Spleen (tissue), 11 donors: ENCODE data around the gene FLOT1. TPM values are rescaled to one million over a fixed set of nuclear protein-coding genes. Genes with fewer than 3 reads are reported as not detected.

Experiments used
- DNase-seq: peaks from one replicate; pipeline ENCODE4 v3.0.0-alpha.2; 2020
- H3K27ac ChIP-seq, 8 donors: fragments of 200-600 bp; sonication (generic) in 7 of 8; 1 replicate in 4 of 8; 2 replicates in 4 of 8; pipeline versions ENCODE4 v1.5.0 to v1.8.0; 2016 to 2021; ENCODE audit warnings: inconsistent platforms in 4 of 8, mild to moderate bottlenecking in 4 of 8, moderate library complexity in 1 of 8
- H3K27me3 ChIP-seq, 7 donors: fragments of 200-600 bp; sonication (generic) in 6 of 7; replicated peaks in 1 of 7; 1 replicate in 4 of 7; 2 replicates in 3 of 7; pipeline versions ENCODE4 v1.5.0 to v1.8.0; 2016 to 2021; ENCODE audit warnings: inconsistent platforms in 3 of 7, mild to moderate bottlenecking in 1 of 7
- H3K36me3 ChIP-seq, 6 donors: fragments of 200-600 bp; sonication (generic) in 5 of 6; 1 replicate in 4 of 6; 2 replicates in 2 of 6; pipeline versions ENCODE4 v1.5.0 to v1.8.0; 2016 to 2021; ENCODE audit warnings: inconsistent platforms in 2 of 6
- H3K4me1 ChIP-seq, 6 donors: fragments of 200-600 bp; sonication (generic) in 5 of 6; 1 replicate in 3 of 6; 2 replicates in 3 of 6; pipeline versions ENCODE4 v1.5.0 to v1.8.0; 2016 to 2021; ENCODE audit warnings: inconsistent platforms in 3 of 6
- H3K4me3 ChIP-seq, 8 donors: fragments of 200-600 bp; sonication (generic) in 7 of 8; 1 replicate in 4 of 8; 2 replicates in 4 of 8; pipeline versions ENCODE4 v1.5.0 to v1.8.0; 2016 to 2021; ENCODE audit warnings: inconsistent platforms in 4 of 8, mild to moderate bottlenecking in 4 of 8, moderate library complexity in 2 of 8
- H3K9me3 ChIP-seq, 8 donors: fragments of 200-600 bp; sonication (generic) in 7 of 8; 1 replicate in 4 of 8; 2 replicates in 4 of 8; pipeline versions ENCODE4 v1.5.0 to v1.8.0; 2016 to 2021; ENCODE audit warnings: inconsistent platforms in 4 of 8
- POLR2A ChIP-seq, 3 donors: fragments of 450-650 bp; IDR thresholded peaks; one replicate each; pipeline ENCODE4 v1.5.1; 2017; ENCODE audit warnings: antibody characterized with exemption in 3 of 3, mild to moderate bottlenecking in 1 of 3
- POLR2AphosphoS5 ChIP-seq, 3 donors: sonication (generic); formaldehyde crosslinking; IDR thresholded peaks; one replicate each; pipeline ENCODE4 v1.5.1; 2017; ENCODE audit warnings: antibody characterized with exemption in 3 of 3
- WGBS, 5 donors: extraction: QIAGEN DNeasy Blood & Tissue Kit in 3 of 5; methylation state at CpG; one replicate each; pipeline versions ENCODE4 v1.1.5 to v1.1.7; 2013 to 2018; 5-methylcytosine and 5-hydroxymethylcytosine counted together
- intact Hi-C: fragments of 100-400 bp; cut with DNase I; formaldehyde crosslinking; loops from one replicate; pipeline ENCODE4 v1.15.0; 2023; ENCODE audit warnings: low total_unique reads
- polyA plus RNA-seq, 3 donors: library from polyadenylated mRNA; stranded (reverse); fragments of 200-250 nt; gene quantifications; one replicate each; pipeline ENCODE4 v1.2.1, GENCODE V29; 2013
- total RNA-seq, 7 donors: library from RNA; depleted of rRNA in 3 of 7; stranded (reverse); fragments of >200 nt in 3 of 7; fragmentation: NEBNext Ultra II Directional in 4 of 7; extraction: Animal tissue kit (Norgen Biotek cat#: 25700) in 4 of 7; gene quantifications; one replicate each; pipeline versions ENCODE4 v1.1.0 to v1.2.1, GENCODE V29; 2016 to 2021
- TF ChIP-seq, protein P1 (sequence below), 11 experiments: fragments of 200-600 bp in 7 of 11; fragments of 450-650 bp in 4 of 11; sonication (generic) in 4 of 11; IDR thresholded peaks in 8 of 11; conservative IDR thresholded peaks in 3 of 11; 1 replicate in 7 of 11; 2 replicates in 4 of 11; pipeline versions ENCODE4 v1.4.0 to v1.8.0; 2016 to 2021; ENCODE audit warnings: antibody characterized with exemption in 11 of 11, inconsistent platforms in 4 of 11, mild to moderate bottlenecking in 1 of 11
- donor health status: healthy with polysubstance abuse.
- donor health status: DM: no; HTN: no; CAD: no; lungs with moderate emphysema.
- donor health status: DM: no; HTN: no; CAD: no.
- donor health status: Bipolar disorder and iron deficiency.
- donor health status: healthy.
- donor health status: DM: no; HTN: no; CAD: no.
- donor health status: DM: yes; HTN: yes; CAD: no.

FLOT1 gene
- total and polyA plus RNA-seq, 10 donors = 116 to 205 (median 165) TPM

DNA sequence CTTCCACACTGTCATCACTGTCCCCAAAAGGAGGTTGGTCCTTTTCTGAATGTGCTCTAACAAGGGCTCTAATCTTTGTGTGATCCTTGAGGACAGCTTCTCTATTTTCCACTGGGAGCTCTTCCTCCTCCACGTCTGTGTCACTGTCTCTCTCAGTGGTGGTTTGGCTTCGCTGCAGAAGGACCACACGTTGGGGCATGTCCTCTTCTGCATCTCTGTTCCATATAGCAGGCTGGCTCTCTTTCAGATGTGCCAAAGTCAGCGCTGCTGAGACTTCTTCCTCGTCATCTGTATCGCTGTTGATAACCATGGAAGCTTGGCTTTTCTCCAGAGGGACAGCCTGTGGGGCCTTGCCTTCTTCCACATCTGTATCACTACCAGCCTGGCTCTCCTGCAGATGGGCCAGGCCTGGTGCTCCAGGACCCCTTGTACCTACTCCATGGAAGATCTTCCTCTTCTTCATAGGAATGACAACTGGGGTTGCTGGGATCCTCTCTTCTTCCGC, 30.0 kb downstream of the FLOT1 start:
- TF ChIP-seq POLR2A (IDR thresholded peaks at IDR 0.05) (no peak), POLR2AphosphoS5 (IDR thresholded peaks at IDR 0.05) (no peak)
- TF ChIP-seq, protein P1, sequence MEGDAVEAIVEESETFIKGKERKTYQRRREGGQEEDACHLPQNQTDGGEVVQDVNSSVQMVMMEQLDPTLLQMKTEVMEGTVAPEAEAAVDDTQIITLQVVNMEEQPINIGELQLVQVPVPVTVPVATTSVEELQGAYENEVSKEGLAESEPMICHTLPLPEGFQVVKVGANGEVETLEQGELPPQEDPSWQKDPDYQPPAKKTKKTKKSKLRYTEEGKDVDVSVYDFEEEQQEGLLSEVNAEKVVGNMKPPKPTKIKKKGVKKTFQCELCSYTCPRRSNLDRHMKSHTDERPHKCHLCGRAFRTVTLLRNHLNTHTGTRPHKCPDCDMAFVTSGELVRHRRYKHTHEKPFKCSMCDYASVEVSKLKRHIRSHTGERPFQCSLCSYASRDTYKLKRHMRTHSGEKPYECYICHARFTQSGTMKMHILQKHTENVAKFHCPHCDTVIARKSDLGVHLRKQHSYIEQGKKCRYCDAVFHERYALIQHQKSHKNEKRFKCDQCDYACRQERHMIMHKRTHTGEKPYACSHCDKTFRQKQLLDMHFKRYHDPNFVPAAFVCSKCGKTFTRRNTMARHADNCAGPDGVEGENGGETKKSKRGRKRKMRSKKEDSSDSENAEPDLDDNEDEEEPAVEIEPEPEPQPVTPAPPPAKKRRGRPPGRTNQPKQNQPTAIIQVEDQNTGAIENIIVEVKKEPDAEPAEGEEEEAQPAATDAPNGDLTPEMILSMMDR (IDR thresholded peaks at IDR 0.05 in 8 of 11, conservative IDR thresholded peaks at IDR 0.05 in 3 of 11) = no peak
- intact Hi-C loops = no loop called here
- Histone ChIP-seq H3K9me3 (no peaks in the 10 kb centered on the region), H3K27me3 (no peaks in the 10 kb centered on the region), H3K4me3 (no peak overlapping the region), H3K27ac (peak overlapping the region in 2 of 8 donors; percentile 13 to 27), H3K4me1 (peaks cover 0 to 40% (median 15%) of the 10 kb centered on the region in 6 donors), H3K36me3 (peaks cover 0 to 79% (median 51%) of the 10 kb centered on the region in 6 donors)
- WGBS, 5 donors = 81 to 86% (median 82%) methylated on average over 7 of the region's 7 CpGs
- peak; percentile 24 for DNase-seq

DNA sequence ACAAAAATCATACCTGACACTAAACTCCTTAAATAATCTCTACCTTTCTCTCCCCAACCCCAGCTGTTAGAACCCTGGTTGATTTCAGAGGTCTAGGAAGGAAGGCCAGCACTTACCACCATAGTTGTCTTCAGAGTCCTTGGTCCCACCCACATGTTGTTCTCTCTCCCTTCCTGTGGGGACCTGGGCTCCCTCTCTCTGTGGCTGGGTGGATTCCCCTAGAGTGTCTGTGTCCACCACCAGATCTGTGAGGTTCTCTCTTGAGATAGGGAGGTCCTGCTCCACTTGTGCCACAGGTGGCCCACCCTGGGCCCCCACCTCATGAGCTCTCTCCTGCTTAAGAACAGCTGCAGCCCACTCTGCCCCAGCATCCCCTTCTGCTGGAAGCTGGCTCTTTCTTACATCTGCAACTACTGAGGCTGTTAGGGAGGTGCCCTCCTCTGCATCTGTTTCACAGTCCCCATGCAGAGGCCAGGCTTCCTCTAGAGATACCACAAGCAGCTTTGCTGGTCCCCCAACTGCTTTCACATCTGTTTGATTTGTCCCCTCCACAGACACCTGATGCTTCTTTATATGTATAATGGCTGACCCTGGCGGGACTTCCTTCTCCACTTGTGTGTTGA, 30.6 kb downstream of the FLOT1 start:
- TF ChIP-seq POLR2A (IDR thresholded peaks at IDR 0.05) (no peak), POLR2AphosphoS5 (IDR thresholded peaks at IDR 0.05) (no peak)
- TF ChIP-seq, protein P1 (IDR thresholded peaks at IDR 0.05 in 8 of 11, conservative IDR thresholded peaks at IDR 0.05 in 3 of 11) = no peak
- peak; percentile 28 for DNase-seq
- H3K4me3 ChIP-seq = no peak overlapping the region
- H3K27ac ChIP-seq = peak overlapping the region in 1 of 8 donors; percentile 27
- WGBS, 5 donors = 46 to 88% (median 68%) methylated on average over 1 of the region's 1 CpG
- H3K4me1 ChIP-seq = peaks cover 0 to 40% (median 11%) of the 10 kb centered on the region in 6 donors
- H3K36me3 ChIP-seq = peaks cover 0 to 85% (median 57%) of the 10 kb centered on the region in 6 donors
- no peaks in the 10 kb centered on the region for H3K27me3 ChIP-seq
- no peaks in the 10 kb centered on the region for H3K9me3 ChIP-seq
- intact Hi-C loops = no loop called here

DNA sequence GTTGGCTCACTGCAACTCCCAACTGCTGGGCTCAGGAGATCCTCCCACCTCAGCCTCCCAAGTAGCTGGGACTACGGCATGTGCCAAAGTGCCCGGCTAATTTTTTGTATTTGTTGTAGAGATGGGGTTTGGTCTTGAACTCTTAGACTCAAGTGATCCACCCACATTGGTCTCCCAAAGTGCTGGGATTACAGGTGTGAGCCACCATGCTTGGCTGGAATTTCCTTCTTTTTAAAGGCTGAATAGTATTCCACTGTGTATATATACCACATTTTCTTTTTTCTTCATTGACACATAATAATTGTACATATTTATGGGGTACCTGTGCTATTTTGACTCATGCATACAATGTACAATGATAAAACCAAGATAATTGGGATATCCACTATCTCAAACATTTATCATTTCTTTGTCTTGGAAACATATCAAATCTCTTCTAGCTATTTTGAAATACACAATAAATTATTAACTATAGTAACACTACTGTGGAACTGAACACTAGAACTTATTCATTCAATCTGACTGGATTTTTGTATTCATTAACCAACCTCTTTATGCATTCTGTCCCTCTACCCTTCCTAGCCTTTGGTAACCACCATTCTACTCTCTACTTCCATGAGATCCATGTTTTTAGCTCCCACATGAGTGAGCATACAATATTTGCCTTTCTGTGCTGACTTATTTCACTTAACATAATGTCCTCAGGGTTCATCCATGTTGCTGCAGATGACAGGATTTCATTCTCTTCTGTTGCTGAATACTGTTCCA, 33.2 kb downstream of the FLOT1 start:
- TF ChIP-seq POLR2A (IDR thresholded peaks at IDR 0.05) (no peak), POLR2AphosphoS5 (IDR thresholded peaks at IDR 0.05) (no peak)
- TF ChIP-seq, protein P1 (IDR thresholded peaks at IDR 0.05 in 8 of 11, conservative IDR thresholded peaks at IDR 0.05 in 3 of 11) = no peak
- intact Hi-C loops = no loop called here
- 95 to 100% (median 96%) methylated on average over 2 of the region's 2 CpGs for WGBS, 5 donors
- no peak for DNase-seq
- Histone ChIP-seq H3K4me3 (no peak overlapping the region), H3K4me1 (peaks cover 0 to 16% (median 0%) of the 10 kb centered on the region in 6 donors), H3K9me3 (no peaks in the 10 kb centered on the region), H3K36me3 (peaks cover 0 to 100% (median 61%) of the 10 kb centered on the region in 6 donors), H3K27me3 (no peaks in the 10 kb centered on the region), H3K27ac (no peak overlapping the region)
